Activated T-helper 2 cell treated with anti-CD3 and anti-CD28 coated beads, Interferon-gamma antibody, Interleukin-2, Interleukin-4, amounts not matched to agents 10 μg/mL and 5 μg/mL and 100 μg/mL, durations not matched to agents 14 hours and 24 hours and 36 hours (primary cell): ENCODE results near the gene SLTM. TPM values are rescaled to one million over a fixed set of nuclear protein-coding genes. Genes with fewer than 3 reads are reported as not detected.

ENCODE experiments used
- DNase-seq: peaks from one replicate; pipeline ENCODE4 v3.0.0; 2021; ENCODE audit warnings: low spot score
- H3K27ac Mint-ChIP-seq: one replicate; pipeline ENCODE4 v1.8.0; 2021; ENCODE audit warnings: mixed read lengths
- H3K27me3 Mint-ChIP-seq: one replicate; pipeline ENCODE4 v1.8.0; 2021; ENCODE audit warnings: low read depth, mixed read lengths
- H3K36me3 Mint-ChIP-seq: one replicate; pipeline ENCODE4 v1.8.0; 2021; ENCODE audit warnings: low read depth, mixed read lengths
- H3K4me1 Mint-ChIP-seq: one replicate; pipeline ENCODE4 v1.8.0; 2021; ENCODE audit warnings: low read depth, mixed read lengths
- H3K4me3 Mint-ChIP-seq: one replicate; pipeline ENCODE4 v1.8.0; 2021; ENCODE audit warnings: low read depth, mild to moderate bottlenecking, moderate library complexity, mixed read lengths
- H3K9me3 Mint-ChIP-seq: one replicate; pipeline ENCODE4 v1.8.0; 2021; ENCODE audit warnings: mixed read lengths
- intact Hi-C: fragments of 100-400 bp; cut with micrococcal nuclease; formaldehyde crosslinking; loops from one replicate; pipeline ENCODE4 v1.15.1; 2023
- total RNA-seq: library from RNA; stranded (reverse); gene quantifications from 2 replicates; pipeline ENCODE4 v1.2.3, GENCODE V29; 2022

The SLTM gene
- total RNA-seq, result 108 and 120 TPM in 2 replicates

DNA sequence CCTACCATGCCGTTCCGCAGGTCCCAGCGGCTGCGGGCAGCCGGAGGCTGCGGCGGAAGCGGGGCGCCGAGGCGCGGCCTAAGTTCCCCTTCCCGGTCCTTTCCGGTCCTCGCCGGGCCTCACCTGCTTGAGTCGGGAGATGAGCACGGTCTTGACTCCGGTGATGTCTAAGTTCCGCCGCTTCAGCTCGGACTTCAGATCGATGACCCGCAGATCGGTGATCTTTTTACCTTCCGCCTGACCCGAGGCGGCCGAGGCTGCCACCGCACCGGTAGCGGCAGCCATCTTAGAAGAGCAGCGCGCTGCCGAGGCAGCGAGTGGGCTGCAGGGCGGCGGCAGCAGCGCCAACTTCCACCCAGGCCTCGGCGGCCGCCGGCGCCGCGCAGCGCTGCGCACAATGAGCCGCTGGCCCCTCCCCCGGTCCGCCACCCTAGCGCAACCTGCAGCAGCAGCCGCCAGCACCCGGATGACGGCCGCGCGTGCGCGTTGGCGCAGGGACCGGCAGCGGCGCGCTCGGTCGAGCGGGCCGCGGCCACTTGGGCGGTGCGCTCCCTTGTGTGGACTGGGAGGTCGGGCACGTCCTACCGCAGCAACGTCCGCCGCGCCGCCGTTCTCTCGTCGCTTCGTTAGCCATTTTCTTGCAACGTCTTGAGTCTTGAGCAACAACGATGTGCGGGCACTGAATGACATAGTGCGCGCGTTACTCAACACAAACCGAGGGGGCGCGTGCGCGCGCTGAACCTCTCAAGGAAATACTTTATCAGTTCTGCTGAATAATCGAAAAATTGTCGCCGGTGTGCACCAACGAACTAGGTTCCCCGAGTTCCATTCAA lies at the start of gene SLTM:
Gene SLTM, minus strand, starts transcription at position 399 of the 833 bp plus-strand sequence. Its CDS starts 114 bp downstream, at position 285.
- Mint-ChIP-seq H3K27ac (peak within 1 kb of the TSS; percentile 100), H3K4me1 (peaks cover 16% of the 10 kb centered on the region), H3K36me3 (peaks cover 21% of the 10 kb centered on the region), H3K9me3 (no peaks in the 10 kb centered on the region), H3K4me3 (peak within 1 kb of the TSS; percentile 97), H3K27me3 (no peaks in the 10 kb centered on the region)
- DNase-seq, result peak; percentile 89
- intact Hi-C loops, result loop anchor here (1.0 to 5.0 kb wide), 3 partner anchors 53 to 174 kb away; partner anchors contain the start of genes CCNB2, MINDY2 and RNF111

DNA sequence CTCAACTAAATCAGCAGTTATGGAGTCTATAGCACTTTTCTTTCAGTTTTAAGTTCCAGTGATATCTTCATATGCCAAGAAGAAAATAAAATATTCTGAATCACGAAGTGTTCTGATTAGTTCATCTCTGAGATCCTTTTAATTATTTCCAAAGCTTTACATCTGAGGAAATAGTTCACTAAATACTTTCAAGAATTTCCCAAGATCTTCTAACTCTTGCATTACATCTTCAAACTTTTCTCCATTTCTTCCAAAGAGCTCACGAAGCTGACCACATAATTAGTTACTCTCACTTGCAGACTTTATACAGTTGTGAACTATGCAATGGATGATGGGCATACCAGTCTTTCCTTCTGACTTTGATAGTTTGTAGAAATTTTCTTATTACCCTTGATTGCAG lies 49.8 kb upstream of the SLTM start:
- H3K4me3 Mint-ChIP-seq, result no peak overlapping the region
- intact Hi-C loops, result loop anchor here (10.0 kb wide), 3 partner anchors 152 to 682 kb away; no protein-coding TSS in a partner anchor
- peaks cover 10% of the 10 kb centered on the region for H3K27me3 Mint-ChIP-seq
- H3K36me3 Mint-ChIP-seq, result peaks cover 3% of the 10 kb centered on the region
- peaks cover 32% of the 10 kb centered on the region for H3K4me1 Mint-ChIP-seq
- no peaks in the 10 kb centered on the region for H3K9me3 Mint-ChIP-seq
- H3K27ac Mint-ChIP-seq, result no peak overlapping the region
- DNase-seq, result no peak

DNA sequence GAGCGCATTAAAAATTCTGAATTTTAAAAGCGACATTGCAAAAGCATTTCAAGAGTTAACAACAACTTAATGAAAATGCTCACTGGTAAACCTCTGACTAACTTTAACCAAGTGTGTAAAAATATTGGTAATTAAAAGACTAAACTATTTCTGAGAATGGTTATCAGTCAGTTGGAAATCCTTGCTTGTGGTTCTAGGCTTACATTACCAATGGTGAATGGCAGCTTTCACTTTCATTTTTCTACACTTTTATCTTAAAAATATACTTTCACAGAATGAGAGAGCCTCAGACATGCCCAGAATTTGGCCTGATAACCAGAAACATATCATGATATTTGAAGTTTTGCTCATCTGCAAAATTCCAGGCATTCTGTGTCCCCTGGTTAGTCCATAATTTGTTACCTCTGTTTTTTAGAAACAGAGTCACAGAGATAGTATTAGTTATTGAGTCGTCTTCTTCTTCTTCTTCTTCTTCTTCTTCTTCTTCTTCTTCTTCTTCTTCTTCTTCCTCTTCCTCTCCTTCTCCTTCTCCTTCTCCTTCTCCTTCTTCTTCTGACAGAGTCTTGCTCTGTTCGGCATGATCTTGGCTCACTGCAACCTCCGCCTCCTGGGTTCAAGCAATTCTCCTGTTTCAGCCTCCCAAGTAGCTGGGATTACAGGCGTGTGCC lies 48.5 kb upstream of the SLTM start:
- H3K4me1 Mint-ChIP-seq, result peaks cover 30% of the 10 kb centered on the region
- no peak for DNase-seq
- peak overlapping the region; percentile 56 for H3K4me3 Mint-ChIP-seq
- H3K36me3 Mint-ChIP-seq, result no peaks in the 10 kb centered on the region
- intact Hi-C loops, result loop anchor here (10.0 kb wide), 3 partner anchors 153 to 683 kb away; no protein-coding TSS in a partner anchor
- H3K27me3 Mint-ChIP-seq, result peaks cover 10% of the 10 kb centered on the region
- peak overlapping the region; percentile 48 for H3K27ac Mint-ChIP-seq
- H3K9me3 Mint-ChIP-seq, result no peaks in the 10 kb centered on the region

DNA sequence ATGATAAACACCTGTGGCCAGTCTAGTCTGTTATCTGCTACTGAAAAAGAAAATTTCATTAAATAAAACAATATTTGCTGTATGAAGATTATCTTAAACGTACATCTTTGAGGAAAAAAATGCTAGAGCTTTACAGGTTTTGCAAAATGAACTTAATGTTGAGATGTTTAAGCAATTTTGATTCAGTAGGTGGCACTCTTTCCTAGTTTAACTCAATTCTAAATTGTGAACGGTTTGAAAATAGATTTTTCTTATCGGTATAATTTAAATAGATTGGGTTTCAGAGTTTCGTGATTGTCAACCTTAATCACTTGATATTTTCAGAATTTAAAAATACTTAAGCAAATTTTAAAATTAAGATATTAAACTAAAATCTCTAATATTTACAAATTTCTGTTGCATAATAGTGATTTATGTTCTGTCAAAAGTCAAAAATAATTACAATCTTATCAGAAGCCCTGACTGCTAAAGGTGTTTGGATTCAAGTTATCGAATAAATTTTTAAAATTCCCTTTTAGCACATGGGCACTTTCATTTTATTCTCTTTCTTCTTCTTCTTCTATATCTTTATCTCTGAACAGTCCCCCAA lies 47.0 kb upstream of the SLTM start:
- Mint-ChIP-seq H3K27ac (peak overlapping the region; percentile 46), H3K27me3 (peaks cover 10% of the 10 kb centered on the region), H3K4me1 (peaks cover 34% of the 10 kb centered on the region), H3K4me3 (no peak overlapping the region), H3K9me3 (no peaks in the 10 kb centered on the region), H3K36me3 (no peaks in the 10 kb centered on the region)
- intact Hi-C loops, result loop anchor here (1.0 to 10.0 kb wide), 5 partner anchors 124 to 684 kb away; no protein-coding TSS in a partner anchor
- no peak for DNase-seq

DNA sequence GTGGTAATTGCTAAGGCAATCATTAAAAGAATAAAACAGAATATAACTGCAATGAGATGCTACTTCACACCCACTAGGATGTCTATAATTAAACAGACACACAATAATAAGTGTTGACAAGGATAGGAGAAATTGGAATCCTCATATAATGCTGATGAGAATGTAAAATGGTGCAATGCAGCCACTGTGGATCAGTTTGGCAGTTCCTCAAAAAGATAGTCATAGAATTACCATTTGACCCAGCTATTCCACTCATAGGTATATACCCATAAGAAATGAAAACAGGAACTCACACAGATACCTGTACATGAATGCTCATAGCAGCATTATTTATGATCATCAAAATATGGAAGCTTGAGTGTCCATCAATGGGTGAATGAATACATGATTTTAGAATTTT lies 44.4 kb upstream of the SLTM start:
- DNase-seq, result no peak
- H3K9me3 Mint-ChIP-seq, result no peaks in the 10 kb centered on the region
- H3K27me3 Mint-ChIP-seq, result peaks cover 14% of the 10 kb centered on the region
- intact Hi-C loops, result loop anchor here (2.0 kb wide), 3 partner anchors 21 to 323 kb away; no protein-coding TSS in a partner anchor
- H3K4me1 Mint-ChIP-seq, result peaks cover 41% of the 10 kb centered on the region
- no peak overlapping the region for H3K4me3 Mint-ChIP-seq
- H3K27ac Mint-ChIP-seq, result no peak overlapping the region
- H3K36me3 Mint-ChIP-seq, result no peaks in the 10 kb centered on the region

DNA sequence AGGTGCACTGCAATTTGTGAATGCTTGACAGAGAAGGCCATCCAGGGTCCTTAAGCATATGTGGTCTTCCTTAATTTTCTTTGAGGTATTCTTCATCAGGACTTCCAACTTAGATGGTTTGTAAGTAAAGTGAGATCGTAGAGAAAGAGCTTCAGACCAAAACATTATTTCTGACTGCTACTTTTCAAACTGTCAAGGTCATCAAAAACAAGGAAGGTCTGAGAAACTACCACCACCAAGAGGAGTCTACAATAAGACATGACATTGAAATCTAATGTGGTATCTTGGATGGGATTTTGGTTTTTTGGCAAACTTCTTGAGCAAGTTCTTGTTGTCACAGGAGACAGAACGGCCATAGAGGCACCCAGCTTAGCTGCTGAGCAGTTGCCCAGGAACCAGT lies 34.0 kb upstream of the SLTM start:
- H3K4me1 Mint-ChIP-seq, result peaks cover 2% of the 10 kb centered on the region
- H3K27me3 Mint-ChIP-seq, result peaks cover 16% of the 10 kb centered on the region
- intact Hi-C loops, result no loop called here
- no peak for DNase-seq
- H3K4me3 Mint-ChIP-seq, result no peak overlapping the region
- no peaks in the 10 kb centered on the region for H3K36me3 Mint-ChIP-seq
- H3K27ac Mint-ChIP-seq, result no peak overlapping the region
- H3K9me3 Mint-ChIP-seq, result no peaks in the 10 kb centered on the region

DNA sequence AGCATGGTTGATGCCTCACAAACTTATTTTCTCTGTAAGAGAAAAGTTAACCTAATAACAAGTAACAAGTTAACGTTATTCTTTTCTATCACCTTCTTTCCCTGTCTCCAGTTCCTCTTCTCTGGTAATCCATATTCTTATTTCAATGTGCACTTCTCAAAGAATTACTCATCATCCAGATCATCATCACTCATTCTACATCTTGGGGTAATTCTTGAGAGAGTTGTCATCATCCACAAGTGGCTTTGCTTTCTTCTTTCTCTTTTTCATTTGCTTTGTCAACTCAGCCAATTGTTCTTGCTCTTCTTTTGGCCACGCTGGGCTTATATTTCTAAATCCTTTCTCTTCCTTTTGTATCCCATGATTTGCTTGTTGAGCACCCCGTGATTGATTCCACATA lies 33.2 kb upstream of the SLTM start:
- DNase-seq, result no peak
- intact Hi-C loops, result no loop called here
- Mint-ChIP-seq H3K4me3 (no peak overlapping the region), H3K9me3 (no peaks in the 10 kb centered on the region), H3K27me3 (peaks cover 11% of the 10 kb centered on the region), H3K36me3 (no peaks in the 10 kb centered on the region), H3K4me1 (peaks cover 2% of the 10 kb centered on the region), H3K27ac (no peak overlapping the region)

DNA sequence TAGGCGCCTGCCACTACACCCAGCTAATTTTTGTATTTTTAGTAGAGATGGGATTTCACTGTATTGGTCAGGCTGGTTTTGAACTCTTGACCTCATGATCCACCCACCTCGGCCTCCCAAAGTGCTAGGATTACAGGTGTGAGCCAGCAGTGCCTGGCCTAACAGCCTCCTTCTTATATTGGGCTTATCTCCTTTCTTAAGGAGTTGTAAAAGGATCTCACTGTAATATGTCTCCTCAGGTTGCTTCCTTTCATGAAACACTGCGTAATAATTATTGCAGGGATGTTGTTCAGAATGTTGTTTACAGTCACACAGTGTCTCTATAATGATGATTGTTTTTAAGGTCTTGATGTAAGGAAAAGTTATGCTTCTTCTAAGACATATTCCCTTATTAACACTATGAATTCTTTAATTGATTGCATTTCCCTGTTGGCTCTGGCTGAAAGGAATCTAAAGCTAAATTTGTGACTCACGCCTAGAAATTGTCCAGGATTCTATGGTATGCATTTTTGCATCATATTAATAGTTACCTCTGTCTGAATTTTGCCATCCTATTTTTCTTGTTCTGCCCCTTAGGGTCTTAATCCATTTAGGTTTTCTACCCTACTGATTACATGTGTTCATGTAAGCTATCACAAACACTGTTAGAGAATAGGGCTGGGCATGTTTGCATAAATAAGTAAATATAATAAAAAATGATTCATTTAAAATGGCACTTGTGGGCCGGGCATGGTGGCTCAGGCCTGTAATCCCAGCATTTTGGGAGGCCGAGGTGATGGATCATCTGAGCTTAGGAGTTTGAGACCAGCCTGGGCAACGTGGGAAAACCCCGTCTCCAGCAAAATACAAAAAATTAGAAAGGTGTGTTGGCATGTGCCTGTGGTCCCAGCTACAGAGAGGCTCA lies 29.4 kb upstream of the SLTM start:
- peaks cover 2% of the 10 kb centered on the region for H3K4me1 Mint-ChIP-seq
- no peaks in the 10 kb centered on the region for H3K36me3 Mint-ChIP-seq
- H3K27ac Mint-ChIP-seq, result no peak overlapping the region
- no peaks in the 10 kb centered on the region for H3K9me3 Mint-ChIP-seq
- H3K4me3 Mint-ChIP-seq, result no peak overlapping the region
- DNase-seq, result no peak
- peaks cover 10% of the 10 kb centered on the region for H3K27me3 Mint-ChIP-seq
- intact Hi-C loops, result no loop called here

DNA sequence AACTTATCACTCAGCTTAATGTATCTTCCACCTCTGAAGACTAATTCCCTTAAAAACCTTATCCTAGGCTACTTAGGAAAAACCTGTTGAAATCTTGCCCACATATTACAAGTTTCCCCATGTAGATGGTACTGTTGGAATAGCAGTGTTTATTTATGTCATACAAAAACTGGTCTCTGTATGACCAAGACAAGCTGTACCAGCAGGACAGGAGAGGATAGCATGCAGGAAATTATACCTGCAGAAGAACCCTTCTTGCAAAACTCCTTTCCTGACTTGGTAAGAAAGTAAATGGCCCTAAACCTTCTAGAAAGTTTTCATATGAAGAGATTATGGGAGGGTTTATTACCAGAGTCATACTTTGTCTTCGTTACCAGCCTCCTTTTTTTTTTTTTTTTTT lies 28.7 kb upstream of the SLTM start:
- DNase-seq, result no peak
- intact Hi-C loops, result no loop called here
- H3K27ac Mint-ChIP-seq, result no peak overlapping the region
- peaks cover 11% of the 10 kb centered on the region for H3K27me3 Mint-ChIP-seq
- H3K9me3 Mint-ChIP-seq, result no peaks in the 10 kb centered on the region
- H3K4me1 Mint-ChIP-seq, result peaks cover 4% of the 10 kb centered on the region
- H3K36me3 Mint-ChIP-seq, result no peaks in the 10 kb centered on the region
- H3K4me3 Mint-ChIP-seq, result no peak overlapping the region

DNA sequence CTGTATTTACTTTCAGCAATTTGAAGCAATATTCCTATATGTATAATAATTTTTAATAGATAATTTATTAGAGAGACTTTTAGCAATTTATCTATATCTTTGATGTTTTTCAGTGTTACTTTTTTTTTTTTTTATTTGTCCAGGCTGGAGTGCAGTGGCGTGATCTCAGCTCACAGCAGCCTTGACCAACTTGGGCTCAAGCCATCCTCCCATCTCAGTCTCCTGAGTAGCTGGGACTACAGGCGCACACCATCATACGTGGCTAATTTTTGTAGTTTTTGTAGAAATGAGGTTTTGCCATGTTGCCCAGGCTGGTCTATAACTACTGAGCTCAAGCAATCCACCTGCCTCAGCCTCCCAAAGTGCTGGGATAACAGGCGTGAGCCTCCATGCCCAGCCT lies 25.3 kb upstream of the SLTM start:
- DNase-seq, result no peak
- Mint-ChIP-seq H3K4me3 (no peak overlapping the region), H3K9me3 (no peaks in the 10 kb centered on the region), H3K4me1 (peaks cover 3% of the 10 kb centered on the region), H3K27ac (no peak overlapping the region), H3K36me3 (no peaks in the 10 kb centered on the region), H3K27me3 (peaks cover 7% of the 10 kb centered on the region)
- intact Hi-C loops, result loop anchor here (5.0 kb wide), 1 partner anchor 533 kb away; no protein-coding TSS in a partner anchor

DNA sequence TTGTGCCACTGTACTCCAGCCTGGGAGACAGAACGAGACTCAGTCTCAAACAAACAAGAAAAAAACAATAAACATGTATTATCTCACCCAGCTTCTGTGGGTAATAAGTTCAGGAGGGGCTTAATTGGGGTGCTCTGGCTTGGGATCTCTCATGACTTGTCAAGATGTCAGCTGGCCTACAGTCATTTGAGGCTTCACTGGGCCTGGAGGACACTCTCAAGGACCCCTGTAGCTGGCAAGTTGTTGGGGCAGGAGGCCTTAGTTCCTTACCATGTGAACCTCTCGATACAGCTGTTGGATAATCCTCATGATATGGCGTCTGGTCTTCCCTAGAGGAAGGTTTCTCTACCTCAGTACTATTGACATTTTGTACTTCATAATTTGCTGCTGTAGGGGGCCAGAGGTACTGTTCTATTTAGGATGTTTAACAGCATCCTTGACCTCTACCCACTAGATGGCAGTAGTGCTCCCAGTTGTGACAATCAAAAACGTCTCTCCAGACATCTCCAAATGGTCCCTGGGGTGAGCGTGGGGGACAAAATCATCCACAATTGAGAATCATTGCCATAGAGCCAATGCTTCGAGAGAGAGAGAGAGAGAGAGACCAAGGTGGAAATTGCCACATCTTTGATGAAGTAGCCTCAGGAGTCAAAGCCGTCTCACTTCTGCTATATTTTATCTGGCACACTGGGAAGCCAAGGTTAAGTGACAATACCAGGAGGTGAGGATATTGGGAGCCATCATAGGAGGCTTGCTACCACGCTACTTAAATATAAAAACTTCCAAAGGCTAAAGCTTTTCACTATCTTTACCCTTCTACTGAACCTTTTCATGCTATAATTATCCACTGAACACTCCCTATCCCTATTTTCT lies 23.9 kb upstream of the SLTM start:
- no peak overlapping the region for H3K4me3 Mint-ChIP-seq
- H3K36me3 Mint-ChIP-seq, result no peaks in the 10 kb centered on the region
- intact Hi-C loops, result loop anchor here (1.0 to 5.0 kb wide), 3 partner anchors 21 to 572 kb away; no protein-coding TSS in a partner anchor
- H3K27ac Mint-ChIP-seq, result no peak overlapping the region
- H3K9me3 Mint-ChIP-seq, result no peaks in the 10 kb centered on the region
- peaks cover 6% of the 10 kb centered on the region for H3K27me3 Mint-ChIP-seq
- peaks cover 12% of the 10 kb centered on the region for H3K4me1 Mint-ChIP-seq
- DNase-seq, result peak; percentile 50
